IMR-90 (cell line): ENCODE data around the gene ANKRD1. TPM values are rescaled to one million over a fixed set of nuclear protein-coding genes. Genes with fewer than 3 reads are reported as not detected.

Experiments
- ATAC-seq: fragments of 200-7000 bp; cut with Tn5 transposase; 2 replicates; pipeline ENCODE4 v1.9.1; 2020; ENCODE audit warnings: low read depth, mild to moderate bottlenecking, moderate library complexity
- BruUV-seq: library from RNA; stranded (reverse); fragments of 400-500 nt; replicated peaks from 2 replicates; lab custom pipeline; 2021; lab: Mats Ljungman, UMichigan
- CTCF ChIA-PET: fragments of 300-600 bp; formaldehyde crosslinking; extraction: SDS; loops from one replicate; lab custom pipeline; 2021; ENCODE audit warnings: antibody characterized with exemption; lab: Yijun Ruan, JAX
- POLR2A ChIA-PET: fragments of 300-600 bp; sonication (Branson Sonifier 250); formaldehyde crosslinking; loops from one replicate; lab custom pipeline; 2022; ENCODE audit warnings: antibody characterized with exemption; ENCODE audit not compliant: unreplicated experiment; lab: Charles Lee
- DNase-seq: peaks from one replicate; pipeline ENCODE4 v3.0.0; 2013
- H2AFZ ChIP-seq: replicated peaks from 2 replicates; pipeline ENCODE3; 2013; ENCODE audit warnings: low read length, mild to moderate bottlenecking; ENCODE audit not compliant: poor library complexity
- H2AK5ac ChIP-seq: 2 replicates; pipeline ENCODE4 v1.6.1; 2013; ENCODE audit warnings: low read depth, low read length, inconsistent platforms
- H2AK9ac ChIP-seq: replicated peaks from 2 replicates; pipeline ENCODE3; 2013; ENCODE audit warnings: mild to moderate bottlenecking, low read depth, low read length, moderate library complexity; ENCODE audit not compliant: poor library complexity
- H2BK120ac ChIP-seq: 2 replicates; pipeline ENCODE4 v1.6.1; 2013; ENCODE audit warnings: low read depth, low read length, inconsistent platforms
- H2BK15ac ChIP-seq: 3 replicates; pipeline ENCODE4 v1.6.1; 2013; ENCODE audit warnings: low read depth, low read length, inconsistent platforms
- H2BK20ac ChIP-seq: 2 replicates; pipeline ENCODE4 v1.6.1; 2013; ENCODE audit warnings: low read depth, mild to moderate bottlenecking, inconsistent platforms, low read length, moderate library complexity
- H2BK5ac ChIP-seq: 2 replicates; pipeline ENCODE4 v1.6.1; 2013; ENCODE audit warnings: mild to moderate bottlenecking, low read depth, low read length, inconsistent platforms; ENCODE audit not compliant: poor library complexity, severe bottlenecking
- H3K14ac ChIP-seq: replicated peaks from 2 replicates; pipeline ENCODE4 v1.6.1; 2013; ENCODE audit warnings: low read depth, low read length, inconsistent platforms
- H3K18ac ChIP-seq: 2 replicates; pipeline ENCODE4 v1.6.1; 2013; ENCODE audit warnings: low read depth, low read length, control low read depth
- H3K23ac ChIP-seq: 2 replicates; pipeline ENCODE4 v1.6.1; 2013; ENCODE audit warnings: low read depth, low read length, inconsistent platforms
- H3K27ac ChIP-seq: 2 replicates; pipeline ENCODE4 v1.5.1; 2013; ENCODE audit warnings: mild to moderate bottlenecking, control low read depth, low read length; ENCODE audit not compliant: insufficient read depth
- H3K27me3 ChIP-seq: 2 replicates; pipeline ENCODE4 v1.6.1; 2013; ENCODE audit warnings: low read length; ENCODE audit not compliant: control insufficient read depth, insufficient read depth
- H3K36me3 ChIP-seq: 2 replicates; pipeline ENCODE4 v1.6.1; 2013; ENCODE audit warnings: low read length, mixed read lengths; ENCODE audit not compliant: control insufficient read depth, insufficient read depth
- H3K4ac ChIP-seq: 2 replicates; pipeline ENCODE4 v1.6.1; 2013; ENCODE audit warnings: low read depth, low read length, inconsistent platforms
- H3K4me1 ChIP-seq: 2 replicates; pipeline ENCODE4 v1.6.1; 2013; ENCODE audit warnings: low read length, mixed read lengths; ENCODE audit not compliant: control insufficient read depth, insufficient read depth
- H3K4me2 ChIP-seq: 2 replicates; pipeline ENCODE4 v1.6.1; 2013; ENCODE audit warnings: low read depth, mild to moderate bottlenecking, control low read depth, low read length, moderate library complexity
- H3K4me3 ChIP-seq: 2 replicates; pipeline ENCODE4 v1.5.1; 2013; ENCODE audit warnings: low read depth, mild to moderate bottlenecking, control low read depth, low read length, moderate library complexity; ENCODE audit not compliant: insufficient read depth
- H3K56ac ChIP-seq: 2 replicates; pipeline ENCODE4 v1.6.1; 2013; ENCODE audit warnings: low read length, inconsistent platforms; ENCODE audit not compliant: insufficient read depth; ENCODE audit errors: extremely low read depth
- H3K79me1 ChIP-seq, 2 experiments: 2 replicates each; pipeline ENCODE4 v1.6.1; 2013; ENCODE audit warnings: low read length in 2 of 2, inconsistent platforms in 1 of 2, low read depth in 1 of 2
- H3K9ac ChIP-seq: 2 replicates; pipeline ENCODE4 v1.6.1; 2013; ENCODE audit warnings: low read depth, low read length, control low read depth
- H3K9me1 ChIP-seq: 2 replicates; pipeline ENCODE4 v1.6.1; 2013; ENCODE audit warnings: low read length, inconsistent platforms; ENCODE audit not compliant: insufficient read depth
- H3K9me3 ChIP-seq: 2 replicates; pipeline ENCODE4 v1.6.1; 2013; ENCODE audit warnings: low read length; ENCODE audit not compliant: control insufficient read depth, insufficient read depth
- H4K20me1 ChIP-seq: 2 replicates; pipeline ENCODE4 v1.6.1; 2013; ENCODE audit warnings: low read length, inconsistent platforms; ENCODE audit not compliant: insufficient read depth
- H4K5ac ChIP-seq: 2 replicates; pipeline ENCODE4 v1.6.1; 2013; ENCODE audit warnings: mild to moderate bottlenecking, low read depth, low read length, control low read depth
- H4K8ac ChIP-seq, 2 experiments: 2 replicates each; pipeline ENCODE4 v1.6.1; 2013; ENCODE audit warnings: low read depth in 2 of 2, low read length in 2 of 2, control low read depth in 1 of 2, inconsistent platforms in 1 of 2
- H4K91ac ChIP-seq: 2 replicates; pipeline ENCODE4 v1.6.1; 2013; ENCODE audit warnings: low read depth, low read length, inconsistent platforms; ENCODE audit not compliant: insufficient read depth
- CHD1 ChIP-seq: IDR thresholded peaks from 2 replicates; pipeline ENCODE4 v1.6.1; 2012; ENCODE audit warnings: low read depth, low read length, improper control_type of control experiment
- POLR2A ChIP-seq: IDR thresholded peaks from 2 replicates; pipeline ENCODE4 v1.6.1; 2012; ENCODE audit warnings: mild to moderate bottlenecking, low read depth, low read length
- RAD21 ChIP-seq: IDR thresholded peaks from 2 replicates; pipeline ENCODE4 v1.6.1; 2012; ENCODE audit warnings: low read length, improper control_type of control experiment
- SMC3 ChIP-seq: fragments of 150-350 bp; IDR thresholded peaks from 2 replicates; pipeline ENCODE4 v1.6.1; 2016; ENCODE audit warnings: low read depth, mild to moderate bottlenecking, antibody characterized with exemption, low read length, moderate library complexity
- USF2 ChIP-seq: fragments of 150-350 bp; IDR thresholded peaks from 2 replicates; pipeline ENCODE4 v1.6.1; 2017; ENCODE audit warnings: mild to moderate bottlenecking, antibody characterized with exemption, low read length, low read depth
- WGBS, 2 experiments: methylation state at CpG; one replicate each; pipeline versions ENCODE4 v1.1.5 to v1.1.7; 2013; ENCODE audit warnings: missing lambda C conversion rate in 2 of 2; ENCODE audit not compliant: insufficient read length in 1 of 2; ENCODE audit errors: extremely low coverage in 2 of 2; 5-methylcytosine and 5-hydroxymethylcytosine counted together
- dilution Hi-C: fragments of 300-500 bp; cut with HindIII; formaldehyde crosslinking; loops from one replicate; pipeline ENCODE4 v1.14.3; 2018; ENCODE audit warnings: low sequenced_read_pairs; ENCODE audit not compliant: unreplicated experiment
- in situ Hi-C: fragments of 300-500 bp; cut with MboI; formaldehyde crosslinking; loops from 3 replicates; pipeline ENCODE4 v1.14.3; 2019; ENCODE audit warnings: low sequenced_read_pairs, inconsistent platforms, mixed read lengths
- intact Hi-C: fragments of 100-400 bp; cut with micrococcal nuclease; formaldehyde crosslinking; loops from 2 replicates; pipeline ENCODE4 v1.10.0; 2022
- polyA plus RNA-seq, 3 experiments: library from polyadenylated mRNA; depleted of rRNA; stranded (reverse); fragments of >200 nt; gene quantifications; 2 replicates each; pipeline ENCODE4 v1.2.3, GENCODE V29; 2012; ENCODE audit warnings: low replicate concordance in 1 of 3
- total RNA-seq: library from RNA; depleted of rRNA; stranded (reverse); fragments of >200 nt; gene quantifications from 2 replicates; pipeline ENCODE4 v1.2.3, GENCODE V29; 2012
- TF ChIP-seq, protein P1 (sequence below): conservative IDR thresholded peaks from 2 replicates; pipeline ENCODE4 v1.5.1; 2012; ENCODE audit warnings: mild to moderate bottlenecking, low read depth, low read length, improper control_type of control experiment

The ANKRD1 gene
- total and polyA plus RNA-seq, 2 of the 4 experiments (the other 2 are of a cell fraction) = 7.4 to 10.8 TPM

DNA sequence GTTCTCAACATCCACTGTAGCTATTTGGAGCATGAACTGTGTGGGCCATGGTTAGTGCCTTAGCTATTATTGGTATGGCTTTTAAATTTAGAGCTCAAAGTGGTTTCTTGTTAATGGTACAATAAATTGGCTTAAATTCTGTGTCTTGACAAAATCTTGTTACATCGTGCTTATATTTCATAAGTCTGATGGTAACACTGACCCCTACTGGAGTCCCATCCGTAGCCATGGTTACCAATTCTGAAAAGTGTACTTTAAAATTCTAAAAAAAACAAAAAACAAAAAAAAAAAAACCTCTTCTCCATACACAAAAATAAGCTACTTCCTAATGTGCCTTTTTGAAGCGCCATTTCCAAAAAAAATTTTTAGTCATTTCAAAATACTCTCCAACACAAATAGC, 55.5 kb downstream of the ANKRD1 start:
- H3K36me3 ChIP-seq = no peaks in the 10 kb centered on the region
- H3K4ac ChIP-seq = no peak overlapping the region
- H4K20me1 ChIP-seq = no peaks in the 10 kb centered on the region
- no peaks in the 10 kb centered on the region for H3K79me1 ChIP-seq
- ChIA-PET POLR2A (no interaction called here), CTCF (interaction anchor here (0.6 to 1.5 kb wide), 18 partner anchors 10 to 1034 kb away, joined by 3 to 12 read pairs (median 4); no protein-coding TSS in a partner anchor)
- H3K4me2 ChIP-seq = no peak overlapping the region
- H3K14ac ChIP-seq = no peak overlapping the region
- BruUV-seq = no TSS peak
- H3K9ac ChIP-seq = no peak overlapping the region
- H4K5ac ChIP-seq = no peak overlapping the region
- H2BK120ac ChIP-seq = no peak overlapping the region
- H3K27me3 ChIP-seq = peaks cover 28% of the 10 kb centered on the region
- no peak overlapping the region for H3K27ac ChIP-seq
- H4K8ac ChIP-seq = no peak overlapping the region
- H3K9me1 ChIP-seq = no peaks in the 10 kb centered on the region
- H3K9me3 ChIP-seq = no peaks in the 10 kb centered on the region
- intact Hi-C loops = loop anchor here (10.0 kb wide), 1 partner anchor 1441 kb away; no protein-coding TSS in a partner anchor
- no peak overlapping the region for H2AK5ac ChIP-seq
- no peak overlapping the region for H3K23ac ChIP-seq
- H3K18ac ChIP-seq = no peak overlapping the region
- 0 out of 2 replicates have a peak, but pooled peaks have one; percentile 32 for ATAC-seq
- H3K4me3 ChIP-seq = no peak overlapping the region
- H2BK15ac ChIP-seq = no peak overlapping the region
- dilution Hi-C loops = no loop called here
- no peak overlapping the region for H2AK9ac ChIP-seq
- H4K91ac ChIP-seq = no peak overlapping the region
- H2AFZ ChIP-seq = no peak overlapping the region
- H3K56ac ChIP-seq = no peak overlapping the region
- DNase-seq = peak; percentile 36
- no peak overlapping the region for H2BK20ac ChIP-seq
- WGBS, 2 experiments = no CpG with 5 or more reads among the region's 3 CpGs
- TF ChIP-seq CHD1 (no peak), RAD21 (no peak), SMC3 (no peak), POLR2A (no peak), USF2 (no peak)
- TF ChIP-seq, protein P1, sequence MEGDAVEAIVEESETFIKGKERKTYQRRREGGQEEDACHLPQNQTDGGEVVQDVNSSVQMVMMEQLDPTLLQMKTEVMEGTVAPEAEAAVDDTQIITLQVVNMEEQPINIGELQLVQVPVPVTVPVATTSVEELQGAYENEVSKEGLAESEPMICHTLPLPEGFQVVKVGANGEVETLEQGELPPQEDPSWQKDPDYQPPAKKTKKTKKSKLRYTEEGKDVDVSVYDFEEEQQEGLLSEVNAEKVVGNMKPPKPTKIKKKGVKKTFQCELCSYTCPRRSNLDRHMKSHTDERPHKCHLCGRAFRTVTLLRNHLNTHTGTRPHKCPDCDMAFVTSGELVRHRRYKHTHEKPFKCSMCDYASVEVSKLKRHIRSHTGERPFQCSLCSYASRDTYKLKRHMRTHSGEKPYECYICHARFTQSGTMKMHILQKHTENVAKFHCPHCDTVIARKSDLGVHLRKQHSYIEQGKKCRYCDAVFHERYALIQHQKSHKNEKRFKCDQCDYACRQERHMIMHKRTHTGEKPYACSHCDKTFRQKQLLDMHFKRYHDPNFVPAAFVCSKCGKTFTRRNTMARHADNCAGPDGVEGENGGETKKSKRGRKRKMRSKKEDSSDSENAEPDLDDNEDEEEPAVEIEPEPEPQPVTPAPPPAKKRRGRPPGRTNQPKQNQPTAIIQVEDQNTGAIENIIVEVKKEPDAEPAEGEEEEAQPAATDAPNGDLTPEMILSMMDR = peak; percentile 40
- in situ Hi-C loops = loop anchor here (5.0 to 25.0 kb wide), 3 partner anchors 118 to 1428 kb away; no protein-coding TSS in a partner anchor
- no peak overlapping the region for H2BK5ac ChIP-seq
- H3K4me1 ChIP-seq = no peaks in the 10 kb centered on the region
